IPS DF 6.9 (cell line): ENCODE data around the gene MCC.

Experiments used
- DNase-seq: peaks from one replicate; pipeline ENCODE4 v3.0.0-alpha.2; 2013; ENCODE audit warnings: low read depth, low spot score
- H3K27ac ChIP-seq: one replicate; pipeline ENCODE4 v1.5.1; 2013; ENCODE audit warnings: low read length, control low read depth
- H3K27me3 ChIP-seq: 2 replicates; pipeline ENCODE4 v1.6.1; 2013; ENCODE audit warnings: mild to moderate bottlenecking, low read length; ENCODE audit not compliant: control insufficient read depth, insufficient read depth
- H3K36me3 ChIP-seq: 2 replicates; pipeline ENCODE4 v1.6.1; 2013; ENCODE audit warnings: low read length; ENCODE audit not compliant: control insufficient read depth, insufficient read depth
- H3K4me1 ChIP-seq: 2 replicates; pipeline ENCODE4 v1.6.1; 2013; ENCODE audit warnings: low read length; ENCODE audit not compliant: control insufficient read depth, insufficient read depth
- H3K4me3 ChIP-seq: 2 replicates; pipeline ENCODE4 v1.5.1; 2013; ENCODE audit warnings: mild to moderate bottlenecking, low read length
- H3K9me3 ChIP-seq: 2 replicates; pipeline ENCODE4 v1.6.1; 2013; ENCODE audit warnings: low read length, inconsistent platforms; ENCODE audit not compliant: control insufficient read depth, insufficient read depth
- WGBS: extraction: QIAGEN DNeasy Blood & Tissue Kit; methylation state at CpG from one replicate; pipeline ENCODE4 v1.1.7; 2013; ENCODE audit warnings: mixed read lengths, missing lambda C conversion rate; ENCODE audit not compliant: insufficient read length, insufficient coverage; 5-methylcytosine and 5-hydroxymethylcytosine counted together

The MCC gene

GRCh38 chr5:113065626-113066025, 422.6 kb downstream of the MCC start:
- no peaks in the 10 kb centered on the region for H3K9me3 ChIP-seq
- H3K27ac ChIP-seq = no peak overlapping the region
- DNase-seq = no peak
- peaks cover 4% of the 10 kb centered on the region for H3K4me1 ChIP-seq
- no peaks in the 10 kb centered on the region for H3K27me3 ChIP-seq
- H3K4me3 ChIP-seq = no peak overlapping the region
- H3K36me3 ChIP-seq = peaks cover 7% of the 10 kb centered on the region
- no CpG with 5 or more reads among the region's 2 CpGs for WGBS

- no peaks in the 10 kb centered on the region for H3K9me3 ChIP-seq
- H3K36me3 ChIP-seq = peaks cover 7% of the 10 kb centered on the region
- no peak for DNase-seq
- peaks cover 2% of the 10 kb centered on the region for H3K4me1 ChIP-seq
- no peaks in the 10 kb centered on the region for H3K27me3 ChIP-seq
- H3K4me3 ChIP-seq = no peak overlapping the region
- no peak overlapping the region for H3K27ac ChIP-seq
- no CpG with 5 or more reads among the region's 1 CpG for WGBS
These were observed 423.4 kb downstream of the MCC start for GRCh38 chr5:113064806-113065205.

- peaks cover 7% of the 10 kb centered on the region for H3K36me3 ChIP-seq
- no peaks in the 10 kb centered on the region for H3K27me3 ChIP-seq
- H3K4me1 ChIP-seq = no peaks in the 10 kb centered on the region; the same call in 1 of the 2 replicates
- no peak overlapping the region for H3K27ac ChIP-seq
- WGBS = no CpG with 5 or more reads among the region's 12 CpGs
- H3K9me3 ChIP-seq = no peaks in the 10 kb centered on the region
- H3K4me3 ChIP-seq = no peak overlapping the region
- DNase-seq = no peak
These were observed 424.3 kb downstream of the MCC start for GRCh38 chr5:113063927-113064326.

- DNase-seq = no peak
- Histone ChIP-seq H3K4me3 (no peak overlapping the region), H3K9me3 (no peaks in the 10 kb centered on the region), H3K27me3 (no peaks in the 10 kb centered on the region), H3K4me1 (no peaks in the 10 kb centered on the region; the same call in 1 of the 2 replicates), H3K36me3 (peaks cover 7% of the 10 kb centered on the region), H3K27ac (no peak overlapping the region)
- WGBS = no CpG with 5 or more reads among the region's 6 CpGs
These were observed 425.3 kb downstream of the MCC start for GRCh38 chr5:113062869-113063508.

- no peak overlapping the region for H3K4me3 ChIP-seq
- peaks cover 7% of the 10 kb centered on the region for H3K36me3 ChIP-seq
- DNase-seq = no peak
- WGBS = no CpG with 5 or more reads among the region's 5 CpGs
- no peaks in the 10 kb centered on the region for H3K9me3 ChIP-seq
- H3K27ac ChIP-seq = no peak overlapping the region
- no peaks in the 10 kb centered on the region; the same call in 1 of the 2 replicates for H3K4me1 ChIP-seq
- H3K27me3 ChIP-seq = no peaks in the 10 kb centered on the region
These were observed 426.1 kb downstream of the MCC start for GRCh38 chr5:113061846-113062780.

- Histone ChIP-seq H3K4me1 (no peaks in the 10 kb centered on the region; the same call in 1 of the 2 replicates), H3K36me3 (peaks cover 3% of the 10 kb centered on the region; the same call in 1 of the 2 replicates), H3K27me3 (no peaks in the 10 kb centered on the region), H3K4me3 (no peak overlapping the region), H3K27ac (no peak overlapping the region), H3K9me3 (no peaks in the 10 kb centered on the region)
- no CpG with 5 or more reads among the region's 4 CpGs for WGBS
- no peak for DNase-seq
These were observed 427.7 kb downstream of the MCC start for GRCh38 chr5:113060408-113061025.

GRCh38 chr5:113059232-113060040, 428.8 kb downstream of the MCC start:
- no peak for DNase-seq
- no peak overlapping the region for H3K4me3 ChIP-seq

GRCh38 chr5:113058706-113059226, 429.5 kb downstream of the MCC start:
- no CpG with 5 or more reads among the region's 6 CpGs for WGBS

More at GRCh38 chr5:113059232-113060040, 428.8 kb downstream of the MCC start:
- Histone ChIP-seq H3K27ac (no peak overlapping the region), H3K4me1 (no peaks in the 10 kb centered on the region; the same call in 1 of the 2 replicates), H3K36me3 (peaks cover 3% of the 10 kb centered on the region; the same call in 1 of the 2 replicates), H3K9me3 (no peaks in the 10 kb centered on the region), H3K27me3 (no peaks in the 10 kb centered on the region)
- no CpG with 5 or more reads among the region's 19 CpGs for WGBS

GRCh38 chr5:113058269-113058668, 430.0 kb downstream of the MCC start:
- Histone ChIP-seq H3K4me3 (no peak overlapping the region), H3K36me3 (peaks cover 4% of the 10 kb centered on the region; the same call in 1 of the 2 replicates), H3K27ac (no peak overlapping the region), H3K4me1 (no peaks in the 10 kb centered on the region; the same call in 1 of the 2 replicates), H3K9me3 (no peaks in the 10 kb centered on the region), H3K27me3 (no peaks in the 10 kb centered on the region)
- no peak for DNase-seq
- no CpG with 5 or more reads among the region's 5 CpGs for WGBS

More at GRCh38 chr5:113058706-113059226, 429.5 kb downstream of the MCC start:
- H3K36me3 ChIP-seq = peaks cover 3% of the 10 kb centered on the region; the same call in 1 of the 2 replicates
- no peak for DNase-seq
- no peak overlapping the region for H3K27ac ChIP-seq
- H3K4me3 ChIP-seq = no peak overlapping the region
- no peaks in the 10 kb centered on the region; the same call in 1 of the 2 replicates for H3K4me1 ChIP-seq
- no peaks in the 10 kb centered on the region for H3K9me3 ChIP-seq
- no peaks in the 10 kb centered on the region for H3K27me3 ChIP-seq
